ENCODE results near the gene TECPR1.
A peak's percentile ranks its signal among the peaks of the same experiment; 100 is the strongest.
"Not testable (repeated sequence)": the region's sequence is repeated elsewhere in the genome, so short reads cannot be mapped to it uniquely, and the experiment has no call there.

Gene TECPR1

GRCh38 chr7:98223898-98224700 lies 27.9 kb downstream of the TECPR1 start:
- DNase-seq: no peak

DNA sequence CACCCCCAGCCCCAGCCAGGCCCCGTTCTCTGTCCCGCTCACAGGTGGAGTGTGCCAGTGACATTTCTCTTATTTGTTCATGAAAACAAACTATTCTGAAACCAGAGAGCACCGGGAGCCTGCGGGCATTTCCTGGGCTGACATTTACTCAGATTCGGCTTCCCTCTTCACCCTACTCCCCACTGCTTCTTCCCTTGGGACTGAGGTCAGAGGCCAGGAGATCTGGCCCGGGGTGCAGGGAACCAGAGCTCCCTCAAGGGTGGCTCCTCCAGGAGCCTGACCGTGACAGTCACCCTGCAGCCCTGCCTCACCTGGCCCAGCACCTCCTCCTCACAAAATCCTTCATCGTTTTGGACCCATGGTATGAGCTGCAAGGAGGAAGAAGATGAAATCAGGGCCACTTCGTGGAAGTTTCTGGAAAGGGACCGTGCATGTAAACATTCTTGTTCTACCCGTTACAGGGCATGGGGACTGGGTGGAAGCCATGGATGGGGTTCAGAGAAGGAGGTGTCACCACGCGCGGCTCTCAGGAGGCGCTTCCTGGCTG lies 28.6 kb downstream of the TECPR1 start:
- DNase-seq: no peak

DNA sequence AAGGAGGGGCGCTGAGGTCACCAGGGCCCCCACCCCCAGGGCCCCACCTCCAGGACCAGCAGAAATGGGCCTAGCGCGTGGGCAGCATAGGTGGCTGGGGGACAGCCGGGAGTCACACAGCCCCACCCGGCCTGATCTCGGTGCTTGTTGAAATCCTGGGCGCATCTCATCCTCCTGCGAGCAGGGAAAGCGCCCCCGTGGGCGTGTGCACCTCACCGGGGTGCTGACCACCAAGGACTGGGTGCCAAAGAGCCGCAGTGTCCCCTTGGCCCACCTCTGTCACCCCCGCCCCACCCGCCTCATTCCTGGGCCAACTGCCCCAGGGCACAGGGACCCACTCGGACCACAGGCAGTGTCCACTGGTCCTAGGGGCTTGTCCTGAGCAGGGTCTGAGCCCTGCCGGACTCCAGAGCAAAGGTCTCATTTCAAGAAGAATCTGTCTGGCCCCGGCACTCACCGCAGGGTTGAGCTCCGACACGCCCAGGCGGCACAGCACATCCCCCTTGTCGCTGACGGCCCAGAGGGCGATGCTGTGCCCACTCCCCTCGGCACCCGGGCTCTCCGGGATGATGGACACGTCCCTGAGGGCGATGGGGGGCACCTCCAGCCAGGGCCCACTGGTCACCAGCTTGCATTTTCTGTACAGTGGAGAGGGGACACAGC lies 29.4 kb downstream of the TECPR1 start:
- DNase-seq: no peak

DNA sequence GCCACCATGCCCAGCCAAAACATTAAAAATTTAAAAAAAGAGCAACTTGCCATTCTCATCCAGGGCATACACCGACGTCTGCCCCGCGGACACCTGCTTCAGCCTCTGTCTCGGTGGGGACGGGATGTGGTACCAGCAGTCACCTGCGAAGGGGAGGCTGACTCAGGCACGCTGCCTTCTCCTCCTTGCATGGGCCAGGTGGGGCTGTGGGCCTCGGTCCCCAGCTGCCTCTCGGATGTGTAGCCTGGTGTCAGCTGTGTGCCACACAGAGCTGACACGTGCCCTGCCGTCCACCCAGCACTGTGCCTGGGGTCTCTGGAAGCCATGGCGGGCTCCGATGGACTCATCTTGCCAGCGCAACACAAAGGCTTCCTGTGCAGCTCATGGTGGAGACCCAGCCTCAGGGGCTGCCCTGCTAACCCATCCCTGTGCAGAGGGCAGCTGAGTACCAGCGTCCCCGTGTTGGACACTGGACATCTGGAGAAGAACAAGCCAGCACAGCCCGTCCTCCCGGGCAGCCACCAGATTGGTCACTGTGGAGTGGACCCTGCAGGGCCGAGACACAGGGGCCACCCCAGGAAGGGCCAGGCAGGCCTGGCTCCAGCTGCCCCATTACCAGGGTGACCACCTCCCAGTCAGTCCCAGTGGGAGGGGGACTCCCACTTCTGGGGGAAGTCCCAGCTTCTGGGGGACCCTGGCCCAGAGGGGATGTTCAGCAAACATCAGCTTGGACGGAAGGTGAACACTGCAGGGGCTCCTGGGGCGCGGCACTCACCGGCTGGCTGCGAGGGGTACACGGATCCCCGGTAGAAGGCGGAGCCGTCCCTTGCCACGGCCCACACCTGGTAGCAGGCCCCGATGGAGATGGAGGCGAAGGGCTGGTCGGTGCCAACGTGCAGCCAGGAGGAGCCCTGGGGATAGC lies 30.2 kb downstream of the TECPR1 start:
- no peak for DNase-seq

DNA sequence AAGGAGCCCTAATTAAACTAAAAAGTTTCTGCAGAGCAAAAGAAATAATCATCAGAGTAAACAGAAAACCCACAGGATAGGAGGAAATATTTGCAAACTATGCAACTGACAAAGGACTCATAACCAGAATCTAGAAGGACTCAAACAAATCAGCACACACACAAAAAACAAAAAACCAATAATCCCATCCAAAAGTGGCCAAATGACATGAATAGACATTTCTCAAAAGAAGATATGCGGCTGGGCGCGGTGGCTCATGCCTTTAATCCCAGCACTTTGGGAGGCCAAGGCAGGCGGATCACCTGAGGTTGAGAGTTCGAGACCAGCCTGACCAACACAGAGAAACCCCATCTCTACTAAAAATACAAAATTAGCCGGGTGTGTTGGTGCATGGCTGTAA lies 32.6 kb downstream of the TECPR1 start:
- DNase-seq: not testable (repeated sequence)

DNA sequence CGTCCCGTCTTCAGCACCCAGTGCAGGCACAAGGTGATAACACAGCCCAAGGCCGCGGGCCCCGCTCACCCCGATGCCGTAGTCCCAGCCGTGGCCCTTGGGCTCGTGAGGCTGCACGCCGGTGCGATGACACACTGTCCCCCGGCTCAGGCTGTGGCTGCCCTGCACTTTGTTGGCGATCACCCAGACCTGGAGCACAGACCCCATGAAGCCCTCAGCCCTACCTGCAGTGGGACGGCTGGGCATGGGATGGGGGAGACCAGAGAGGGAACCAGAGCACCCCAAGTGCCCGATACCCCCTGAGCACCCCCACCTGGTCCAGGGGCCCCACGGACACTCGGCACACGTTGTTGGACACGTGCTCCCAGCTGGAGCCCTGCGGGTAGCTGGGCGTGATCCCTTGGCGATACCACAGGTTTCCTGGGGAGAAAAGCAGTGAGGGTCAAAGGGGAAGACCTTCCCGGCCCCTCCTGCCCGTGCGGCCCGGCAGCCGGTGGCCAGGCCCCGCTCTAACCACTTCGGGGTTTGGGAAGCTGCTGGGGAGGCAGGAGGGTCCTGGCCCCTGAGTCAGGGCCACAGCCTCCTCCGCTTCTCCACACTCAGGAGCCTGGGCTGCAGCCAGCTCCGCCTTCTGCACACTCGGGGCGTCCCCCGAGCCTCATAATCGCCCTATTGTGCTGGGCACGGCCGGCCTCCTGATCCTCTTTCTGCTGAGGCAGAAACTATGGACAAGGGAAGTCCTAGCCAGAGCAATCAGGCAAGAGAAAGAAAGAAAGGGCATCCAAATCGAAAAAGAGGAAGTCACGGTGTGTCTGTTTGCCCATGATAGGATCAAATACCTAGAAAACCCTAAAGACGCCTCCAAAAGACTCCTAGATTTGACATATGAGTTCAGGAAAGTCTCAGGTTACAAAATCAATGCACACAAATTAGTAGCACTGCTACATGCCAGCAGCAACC lies 34.1 kb downstream of the TECPR1 start:
- no peak for DNase-seq

- DNase-seq: no peak
Measured at GRCh38 chr7:98216941-98217622, 35.0 kb downstream of the TECPR1 start.

DNA sequence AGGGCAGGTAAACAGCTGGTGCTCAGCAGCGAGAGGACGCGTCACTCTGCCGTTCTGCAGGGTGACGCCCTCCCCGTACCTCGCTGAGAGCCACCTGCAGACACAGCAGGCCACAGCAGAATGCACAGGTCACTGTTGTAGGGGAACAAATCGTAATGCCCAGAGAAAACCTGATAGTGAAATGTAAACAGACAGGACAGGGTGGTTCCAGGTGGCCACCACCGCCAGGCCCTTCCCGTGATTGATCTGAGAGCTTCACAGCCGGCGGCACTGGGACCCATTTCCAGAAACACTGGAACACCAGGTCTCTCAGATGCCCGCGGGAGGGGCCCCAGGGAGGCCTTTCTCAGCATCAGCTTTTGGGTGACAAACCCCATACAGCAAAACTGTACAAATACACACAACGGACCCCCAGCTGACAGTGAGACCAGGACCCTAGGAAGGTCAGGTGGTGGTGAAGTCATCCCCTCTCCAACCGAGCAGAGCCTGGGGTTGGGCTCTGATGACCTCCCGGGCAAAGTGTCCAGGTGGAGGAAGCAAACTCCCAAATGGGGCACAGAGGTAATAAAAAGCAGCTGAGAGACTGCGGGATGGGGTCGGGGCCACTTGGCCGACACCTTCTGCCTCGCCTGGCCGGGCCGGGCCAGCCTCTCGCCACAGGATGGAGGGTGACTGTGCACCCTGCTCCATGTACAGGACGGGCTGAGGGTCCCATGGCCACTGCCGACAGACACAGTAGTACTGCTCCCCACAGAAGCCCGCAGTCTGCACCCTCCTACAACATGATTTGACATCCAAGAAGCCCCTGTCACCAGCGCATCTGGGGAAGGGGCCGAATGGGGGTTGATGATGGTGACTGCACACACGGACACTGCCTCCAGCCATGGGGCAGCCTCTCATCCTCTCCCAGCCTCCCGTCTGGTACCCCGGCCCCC lies 36.2 kb downstream of the TECPR1 start:
- peak; percentile 38 for DNase-seq

DNA sequence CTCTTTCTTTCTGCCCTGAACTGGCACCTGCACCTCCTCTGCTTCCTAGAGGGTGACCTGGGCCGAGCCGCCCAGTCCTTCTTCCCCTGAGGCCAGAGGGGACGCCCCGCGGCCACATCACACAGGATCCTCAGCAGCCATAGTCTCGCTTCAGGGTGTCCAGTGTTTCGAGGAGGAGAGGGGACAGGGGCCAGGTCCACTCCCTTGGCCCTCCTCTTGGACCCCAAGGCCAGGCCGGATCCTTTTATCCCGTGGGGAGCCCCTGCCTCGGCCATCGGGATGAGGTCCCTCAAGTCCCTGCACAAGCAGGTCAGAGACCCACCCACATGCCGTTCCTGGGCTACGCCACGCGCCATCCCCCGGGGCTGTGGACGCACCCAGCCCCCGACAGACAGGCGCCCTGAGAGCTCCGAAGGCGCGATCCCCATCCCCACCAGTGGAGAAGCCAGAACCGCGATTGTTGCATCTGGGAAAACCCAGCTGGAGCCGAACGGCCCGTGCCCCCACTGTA lies 37.2 kb downstream of the TECPR1 start:
- no peak for DNase-seq

DNA sequence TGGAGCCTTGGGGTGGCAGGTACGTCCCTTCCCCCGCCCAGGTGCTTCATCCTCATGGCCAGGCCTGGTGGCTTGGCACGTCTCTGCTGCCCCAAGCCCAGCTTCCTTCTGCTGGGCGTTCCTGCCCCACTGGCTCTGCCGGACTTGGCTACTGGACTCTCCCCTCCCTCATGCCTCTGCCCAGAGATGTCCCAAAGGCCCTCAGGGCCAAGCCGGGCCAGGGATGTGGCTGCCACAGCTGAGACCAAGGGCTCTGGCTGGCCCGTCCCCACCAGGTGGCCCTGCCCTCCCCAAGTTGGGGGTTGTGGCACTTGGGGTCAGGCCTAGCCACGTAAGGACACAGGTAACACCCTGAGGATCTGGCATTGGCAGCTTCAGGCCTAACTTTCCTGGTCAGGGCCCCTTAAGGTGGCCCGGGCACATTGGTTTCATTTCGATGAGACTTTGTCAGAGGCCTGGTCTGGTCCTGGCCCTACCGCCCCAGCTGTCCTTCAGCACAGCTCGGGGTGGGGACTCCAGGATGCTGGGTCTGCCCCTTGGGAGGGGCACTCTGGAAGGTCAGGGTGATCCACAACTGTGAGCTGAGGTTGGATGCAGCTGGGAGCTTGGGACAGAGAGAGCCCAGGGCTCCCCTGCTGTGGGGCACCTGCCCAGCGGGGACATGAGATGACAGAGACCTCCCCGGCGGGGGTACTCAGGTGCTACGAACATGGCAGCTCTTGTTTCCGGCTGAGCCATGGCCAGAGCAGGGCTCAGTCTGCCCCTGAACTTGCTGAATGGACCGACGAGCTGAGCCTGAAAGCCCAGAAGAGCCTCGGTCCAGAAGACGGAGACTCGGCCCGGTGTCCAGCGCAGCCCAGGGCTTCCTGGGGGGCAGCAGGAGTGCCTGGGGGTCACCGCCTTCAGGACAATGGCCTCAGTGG lies 37.9 kb downstream of the TECPR1 start:
- DNase-seq: no peak

GRCh38 chr7:98213296-98213887 lies 38.6 kb downstream of the TECPR1 start:
- no peak for DNase-seq

DNA sequence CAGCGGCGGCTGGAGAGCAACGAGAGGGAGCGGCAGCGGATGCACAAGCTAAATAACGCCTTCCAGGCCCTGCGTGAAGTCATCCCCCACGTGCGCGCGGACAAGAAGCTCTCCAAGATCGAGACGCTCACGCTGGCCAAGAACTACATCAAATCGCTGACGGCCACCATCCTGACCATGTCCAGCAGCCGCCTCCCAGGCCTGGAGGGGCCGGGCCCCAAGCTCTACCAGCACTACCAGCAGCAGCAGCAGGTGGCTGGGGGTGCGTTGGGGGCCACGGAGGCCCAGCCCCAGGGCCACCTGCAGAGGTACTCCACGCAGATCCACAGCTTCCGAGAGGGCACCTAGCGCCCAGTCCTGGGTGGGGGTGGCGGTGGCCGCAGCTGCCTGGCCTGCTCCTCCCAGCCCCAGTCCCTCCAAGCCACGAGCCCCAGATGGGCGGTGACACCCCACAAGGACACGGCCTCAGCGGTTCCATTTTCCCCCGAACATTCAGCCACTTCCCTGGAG lies 39.4 kb downstream of the TECPR1 start:
- no peak for DNase-seq

DNA sequence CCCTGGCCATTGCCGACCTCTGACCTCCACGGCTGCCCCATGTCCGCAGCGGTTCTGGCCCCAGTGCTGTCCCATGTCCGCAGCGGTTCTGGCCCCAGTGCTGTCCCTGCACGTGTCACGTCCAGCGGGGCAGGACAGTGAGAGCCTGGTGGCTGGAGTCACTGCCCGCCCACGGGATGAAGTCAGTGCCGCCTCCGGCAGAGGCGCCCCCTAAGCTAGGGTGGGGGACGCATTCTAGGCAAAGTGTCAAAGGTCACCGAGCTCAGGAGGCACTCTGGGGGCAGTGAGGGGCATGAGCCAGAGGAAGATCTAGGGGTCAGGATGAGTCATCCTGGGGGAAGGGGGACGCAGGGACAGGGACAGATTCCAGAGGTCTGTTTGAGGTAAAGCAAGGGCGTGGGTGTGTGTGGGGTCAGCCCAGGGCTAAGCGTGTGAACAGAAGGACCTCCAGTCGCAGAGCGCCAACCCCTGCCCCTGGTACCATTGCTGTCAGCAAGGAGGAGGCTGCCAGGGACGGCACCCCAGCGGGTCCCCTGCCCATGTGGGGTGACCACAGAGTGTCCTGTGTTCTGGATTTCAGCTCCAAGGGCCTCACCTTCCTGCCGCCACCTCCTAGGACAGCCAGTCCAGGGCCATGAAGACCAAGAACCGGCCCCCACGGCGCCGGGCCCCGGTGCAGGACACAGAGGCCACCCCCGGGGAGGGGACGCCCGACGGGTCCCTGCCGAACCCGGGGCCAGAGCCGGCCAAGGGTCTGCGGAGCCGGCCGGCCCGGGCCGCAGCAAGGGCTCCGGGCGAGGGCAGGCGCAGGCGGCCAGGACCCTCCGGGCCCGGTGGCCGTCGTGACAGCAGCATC lies 40.1 kb downstream of the TECPR1 start:
- peak; percentile 48 for DNase-seq

GRCh38 chr7:98211221-98211675 lies 40.8 kb downstream of the TECPR1 start, which contains the start of gene BHLHA15:
Gene BHLHA15, plus strand, starts transcription at chr7:98211439. Its CDS starts 871 bp downstream, at chr7:98212310.
- DNase-seq: peak; percentile 94

GRCh38 chr7:98210513-98211220 lies 41.4 kb downstream of the TECPR1 start:
- no peak for DNase-seq
